ENCODE measurements around the gene IL19. TPM values are rescaled to one million over a fixed set of nuclear protein-coding genes. Genes with fewer than 3 reads are reported as not detected.

Gene IL19
- total RNA-seq, 4 donors from 2014 or later: not detected

- H3K27me3 ChIP-seq: no peaks in the 10 kb centered on the region
- DNase-seq (no peak), ATAC-seq (peak in 1 of 2 donors; percentile 17)
- peaks cover 16 to 20% of the 10 kb centered on the region in 2 donors for H3K4me1 ChIP-seq
- peak in 2 of 5 experiments; percentile 10 to 15 for TF ChIP-seq CTCF (IDR thresholded peaks at IDR 0.05 in 4 of 5, conservative IDR thresholded peaks at IDR 0.05 in 1 of 5)
- TF ChIP-seq POLR2A (IDR thresholded peaks at IDR 0.05): no peak
- H3K9me3 ChIP-seq: no peaks in the 10 kb centered on the region
- intact Hi-C loops (cut with DNase I; ENCODE audit: low total_unique reads) (no loop called here), in situ Hi-C loops (cut with MboI; ENCODE audit: low sequenced_read_pairs in 4 of 4) (loop anchor here in 2 of 4 donors (10.0 kb wide), 2 partner anchors 76 to 176 kb away; no protein-coding TSS in a partner anchor)
- peaks cover 0 to 3% of the 10 kb centered on the region in 2 donors for H3K36me3 ChIP-seq
- no peak overlapping the region for H3K27ac ChIP-seq
- H3K4me3 ChIP-seq: no peak overlapping the region
Measured at GRCh38 chr1:206738370-206739366, 31.9 kb upstream of the IL19 start.

GRCh38 chr1:206739411-206740076, 31.0 kb upstream of the IL19 start:
- in situ Hi-C loops (cut with MboI; ENCODE audit: low sequenced_read_pairs in 4 of 4): loop anchor here in 2 of 4 donors (10.0 kb wide), 2 partner anchors 75 to 175 kb away; no protein-coding TSS in a partner anchor
- Histone ChIP-seq H3K27ac (no peak overlapping the region), H3K9me3 (no peaks in the 10 kb centered on the region), H3K27me3 (no peaks in the 10 kb centered on the region), H3K4me3 (no peak overlapping the region), H3K36me3 (no peaks in the 10 kb centered on the region), H3K4me1 (peaks cover 16 to 20% of the 10 kb centered on the region in 2 donors)
- DNase-seq: no peak
- TF ChIP-seq CTCF (IDR thresholded peaks at IDR 0.05 in 4 of 5, conservative IDR thresholded peaks at IDR 0.05 in 1 of 5) (no peak), POLR2A (IDR thresholded peaks at IDR 0.05) (no peak)
- intact Hi-C loops (cut with DNase I; ENCODE audit: low total_unique reads): no loop called here
- ATAC-seq: peak; percentile 42 to 45

GRCh38 chr1:206741142-206741701, 29.4 kb upstream of the IL19 start:
- no peak for TF ChIP-seq CTCF (IDR thresholded peaks at IDR 0.05 in 4 of 5, conservative IDR thresholded peaks at IDR 0.05 in 1 of 5)
- TF ChIP-seq POLR2A (IDR thresholded peaks at IDR 0.05): no peak
- in situ Hi-C loops (cut with MboI; ENCODE audit: low sequenced_read_pairs in 4 of 4): no loop called here
- Histone ChIP-seq H3K9me3 (no peaks in the 10 kb centered on the region), H3K4me1 (peaks cover 16 to 20% of the 10 kb centered on the region in 2 donors), H3K4me3 (no peak overlapping the region), H3K27ac (no peak overlapping the region), H3K27me3 (no peaks in the 10 kb centered on the region), H3K36me3 (no peaks in the 10 kb centered on the region)
- intact Hi-C loops (cut with DNase I; ENCODE audit: low total_unique reads): no loop called here
- DNase-seq: no peak
- no peak for ATAC-seq

- intact Hi-C loops (cut with DNase I; ENCODE audit: low total_unique reads): no loop called here
- Histone ChIP-seq H3K4me3 (no peak overlapping the region), H3K9me3 (no peaks in the 10 kb centered on the region), H3K36me3 (no peaks in the 10 kb centered on the region), H3K27me3 (no peaks in the 10 kb centered on the region), H3K27ac (no peak overlapping the region), H3K4me1 (peaks cover 16 to 18% of the 10 kb centered on the region in 2 donors)
- in situ Hi-C loops (cut with MboI; ENCODE audit: low sequenced_read_pairs in 4 of 4): no loop called here
- DNase-seq (no peak), ATAC-seq (no peak)
- TF ChIP-seq CTCF (IDR thresholded peaks at IDR 0.05 in 4 of 5, conservative IDR thresholded peaks at IDR 0.05 in 1 of 5): no peak
- no peak for TF ChIP-seq POLR2A (IDR thresholded peaks at IDR 0.05)
Measured at GRCh38 chr1:206742719-206743383, 27.7 kb upstream of the IL19 start.
